Measurements from ENCODE around the gene FOXC2.

Gene FOXC2

DNA sequence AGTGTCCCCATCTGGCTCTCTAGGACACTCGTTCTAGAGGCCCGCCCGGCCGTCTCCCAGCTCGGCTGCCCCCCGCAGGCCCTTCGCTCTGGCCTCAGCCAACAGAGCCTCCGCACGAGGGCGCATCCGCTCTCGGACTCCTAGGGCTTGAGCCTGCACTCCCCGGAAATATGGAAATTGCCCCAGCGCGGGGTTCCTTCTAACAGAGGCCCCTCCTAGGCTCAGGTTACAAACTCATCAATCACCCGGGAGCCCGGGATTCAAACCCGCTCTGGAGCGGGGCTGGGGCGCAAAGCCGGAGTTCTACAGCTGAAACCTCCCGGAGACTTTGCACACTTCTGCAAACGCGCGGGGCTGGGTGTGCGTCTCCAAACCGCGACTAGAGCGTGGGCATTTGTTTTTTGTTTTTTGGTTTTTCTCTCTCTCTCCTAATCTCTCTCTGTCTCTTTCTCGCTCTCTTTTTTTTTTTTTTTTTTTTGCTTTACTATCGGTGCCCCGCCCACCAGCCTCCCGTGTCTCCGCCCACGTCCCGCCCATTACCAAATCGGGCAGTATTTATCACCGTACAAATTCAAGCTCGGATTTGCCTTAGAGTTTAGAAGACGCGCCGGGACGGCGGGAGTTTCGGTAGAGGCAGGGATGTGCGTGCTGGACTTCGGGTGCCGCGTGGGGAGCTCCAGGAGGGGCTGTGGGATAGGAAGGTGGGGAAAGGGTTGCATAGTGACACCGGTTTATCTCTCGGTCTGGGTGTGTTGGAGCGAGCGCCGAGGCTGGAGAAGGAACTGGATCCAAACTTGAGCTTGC, 9.3 kb downstream of the FOXC2 start:
- peak overlapping the region; percentile 78 for H3K4me3 ChIP-seq (ENCODE audit: low read depth, low read length)
- DNase-seq (ENCODE audit: low read depth, low spot score), result peak; percentile 99
- TF ChIP-seq, protein P1, sequence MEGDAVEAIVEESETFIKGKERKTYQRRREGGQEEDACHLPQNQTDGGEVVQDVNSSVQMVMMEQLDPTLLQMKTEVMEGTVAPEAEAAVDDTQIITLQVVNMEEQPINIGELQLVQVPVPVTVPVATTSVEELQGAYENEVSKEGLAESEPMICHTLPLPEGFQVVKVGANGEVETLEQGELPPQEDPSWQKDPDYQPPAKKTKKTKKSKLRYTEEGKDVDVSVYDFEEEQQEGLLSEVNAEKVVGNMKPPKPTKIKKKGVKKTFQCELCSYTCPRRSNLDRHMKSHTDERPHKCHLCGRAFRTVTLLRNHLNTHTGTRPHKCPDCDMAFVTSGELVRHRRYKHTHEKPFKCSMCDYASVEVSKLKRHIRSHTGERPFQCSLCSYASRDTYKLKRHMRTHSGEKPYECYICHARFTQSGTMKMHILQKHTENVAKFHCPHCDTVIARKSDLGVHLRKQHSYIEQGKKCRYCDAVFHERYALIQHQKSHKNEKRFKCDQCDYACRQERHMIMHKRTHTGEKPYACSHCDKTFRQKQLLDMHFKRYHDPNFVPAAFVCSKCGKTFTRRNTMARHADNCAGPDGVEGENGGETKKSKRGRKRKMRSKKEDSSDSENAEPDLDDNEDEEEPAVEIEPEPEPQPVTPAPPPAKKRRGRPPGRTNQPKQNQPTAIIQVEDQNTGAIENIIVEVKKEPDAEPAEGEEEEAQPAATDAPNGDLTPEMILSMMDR (IDR thresholded peaks at IDR 0.05; ENCODE audit: low read depth, low read length), result peak; percentile 79
- in situ Hi-C loops (cut with HindIII; ENCODE audit: low sequenced_read_pairs), result no loop called here

DNA sequence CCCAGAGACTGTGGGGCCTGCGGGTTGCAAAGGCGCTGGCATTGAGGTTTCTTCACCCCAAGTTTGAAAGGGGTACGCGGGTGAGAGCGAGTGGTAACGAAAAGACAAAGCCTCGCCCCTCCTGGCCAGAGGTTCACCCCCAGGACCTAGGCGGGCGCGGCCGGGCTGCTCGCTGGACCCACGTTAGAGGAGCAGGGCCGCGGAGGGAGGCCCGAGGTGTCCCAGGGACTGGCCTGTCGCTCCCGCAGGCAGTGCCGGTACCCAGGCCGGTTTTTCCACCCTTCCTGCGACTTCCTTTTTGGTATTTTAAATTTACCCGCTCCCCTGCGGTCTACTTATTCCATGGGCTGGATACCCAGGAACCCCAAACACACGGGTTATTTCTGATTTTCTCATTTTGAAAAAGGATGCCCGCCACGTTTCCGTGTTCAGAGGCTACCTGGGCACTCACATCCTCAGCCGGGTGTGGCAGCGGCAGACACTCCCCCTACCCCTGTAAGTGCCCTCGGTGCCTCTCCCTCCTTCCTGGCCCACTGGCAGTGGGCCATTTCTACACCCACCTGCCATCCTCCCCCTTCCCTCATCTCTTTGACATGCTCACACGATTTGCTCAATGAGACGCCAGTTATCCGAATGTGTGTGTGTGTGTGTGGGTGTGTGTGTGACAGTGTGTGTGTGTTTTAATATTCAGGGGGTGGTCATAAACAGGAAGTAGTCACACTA, 10.1 kb downstream of the FOXC2 start:
- in situ Hi-C loops (cut with HindIII; ENCODE audit: low sequenced_read_pairs), result no loop called here
- H3K4me3 ChIP-seq (ENCODE audit: low read depth, low read length), result peak overlapping the region; percentile 78
- TF ChIP-seq, protein P1 (IDR thresholded peaks at IDR 0.05; ENCODE audit: low read depth, low read length), result no peak
- no peak for DNase-seq (ENCODE audit: low read depth, low spot score)

DNA sequence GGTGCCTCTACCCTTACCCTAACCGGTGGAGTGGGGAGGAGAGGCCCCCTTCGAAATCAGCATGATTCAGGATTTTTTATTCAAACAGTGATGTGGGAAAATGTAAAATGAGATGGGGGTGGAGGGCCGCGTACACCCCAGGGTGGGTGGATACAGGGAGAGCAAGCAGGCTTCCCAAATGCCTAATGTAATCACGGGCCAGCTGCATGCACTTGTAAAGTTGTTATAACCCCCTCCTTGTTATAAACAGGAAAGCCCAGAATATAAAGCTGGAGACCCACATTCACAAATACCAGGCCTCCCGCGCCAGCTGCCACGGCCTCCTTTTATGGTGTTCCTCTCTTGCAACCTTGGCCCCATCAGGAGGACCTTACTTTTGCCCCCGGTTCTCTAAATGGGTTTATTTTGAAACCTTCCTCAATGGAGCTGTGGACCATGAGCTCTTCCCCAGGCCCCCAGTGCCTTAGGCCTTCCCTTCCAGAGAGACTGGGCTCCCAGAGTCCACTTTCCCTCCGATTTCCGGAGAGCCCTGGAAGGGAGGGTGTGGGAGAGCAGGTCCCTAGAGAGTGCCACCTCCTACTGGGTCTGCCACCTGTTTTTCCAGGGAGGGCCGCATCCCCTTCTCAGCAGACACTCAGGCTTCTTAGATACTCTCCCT, 10.8 kb downstream of the FOXC2 start:
- H3K4me3 ChIP-seq (ENCODE audit: low read depth, low read length), result peak overlapping the region; percentile 78
- peak; percentile 83 for DNase-seq (ENCODE audit: low read depth, low spot score)
- in situ Hi-C loops (cut with HindIII; ENCODE audit: low sequenced_read_pairs), result no loop called here
- TF ChIP-seq, protein P1 (IDR thresholded peaks at IDR 0.05; ENCODE audit: low read depth, low read length), result no peak

DNA sequence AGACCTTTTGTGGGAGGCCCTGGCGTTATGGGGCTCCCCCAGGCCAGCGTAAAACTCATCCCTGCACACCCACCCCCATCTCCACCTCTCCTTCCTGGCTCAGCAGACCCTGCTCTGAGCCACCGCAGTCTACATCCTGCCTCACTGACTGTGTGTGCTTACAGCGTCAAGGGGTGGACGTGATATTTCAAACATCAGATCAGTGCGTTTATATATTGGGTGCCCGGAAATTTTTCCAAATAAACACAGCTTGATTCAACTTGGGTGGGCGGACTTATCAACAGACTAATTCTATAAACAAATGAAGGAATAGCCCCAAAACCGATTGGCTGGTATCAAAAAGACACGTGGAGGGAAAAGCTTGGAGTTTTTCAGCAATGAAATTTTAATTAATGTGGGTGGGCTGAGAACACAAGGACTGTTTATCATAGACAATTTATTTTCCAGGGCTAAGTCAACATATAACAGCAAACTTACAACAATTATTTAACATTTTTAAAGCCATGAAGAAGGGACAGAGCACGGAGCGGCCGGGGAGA, 11.5 kb downstream of the FOXC2 start, which contains the start of gene FOXL1:
TSS of gene FOXL1 (plus strand) at position 489 of the 539 bp plus-strand sequence. CDS start 175 bp downstream, outside the sequence.
- in situ Hi-C loops (cut with HindIII; ENCODE audit: low sequenced_read_pairs), result no loop called here
- peak; percentile 92 for DNase-seq (ENCODE audit: low read depth, low spot score)
- peak within 1 kb of the TSS; percentile 78 for H3K4me3 ChIP-seq (ENCODE audit: low read depth, low read length)
- TF ChIP-seq, protein P1 (IDR thresholded peaks at IDR 0.05; ENCODE audit: low read depth, low read length), result no peak

DNA sequence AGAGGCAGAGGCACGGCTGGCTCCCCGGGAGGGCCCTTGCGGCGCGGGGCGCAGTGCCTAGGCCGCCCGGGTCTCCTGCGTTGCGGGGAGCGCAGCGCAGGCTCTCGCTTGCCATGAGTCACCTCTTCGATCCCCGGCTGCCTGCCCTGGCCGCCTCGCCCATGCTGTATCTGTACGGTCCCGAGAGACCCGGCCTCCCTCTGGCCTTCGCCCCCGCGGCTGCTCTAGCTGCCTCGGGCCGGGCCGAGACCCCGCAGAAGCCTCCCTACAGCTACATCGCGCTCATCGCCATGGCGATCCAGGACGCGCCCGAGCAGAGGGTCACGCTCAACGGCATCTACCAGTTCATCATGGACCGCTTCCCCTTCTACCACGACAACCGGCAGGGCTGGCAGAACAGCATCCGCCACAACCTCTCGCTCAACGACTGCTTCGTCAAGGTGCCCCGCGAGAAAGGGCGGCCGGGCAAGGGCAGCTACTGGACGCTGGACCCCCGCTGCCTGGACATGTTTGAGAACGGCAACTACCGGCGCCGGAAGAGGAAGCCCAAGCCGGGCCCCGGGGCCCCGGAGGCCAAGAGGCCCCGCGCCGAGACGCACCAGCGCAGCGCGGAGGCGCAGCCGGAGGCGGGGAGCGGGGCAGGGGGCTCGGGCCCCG, 12.1 kb downstream of the FOXC2 start:
- in situ Hi-C loops (cut with HindIII; ENCODE audit: low sequenced_read_pairs), result no loop called here
- TF ChIP-seq, protein P1 (IDR thresholded peaks at IDR 0.05; ENCODE audit: low read depth, low read length), result no peak
- DNase-seq (ENCODE audit: low read depth, low spot score), result peak; percentile 77
- peak overlapping the region; percentile 54 for H3K4me3 ChIP-seq (ENCODE audit: low read depth, low read length)
